ENCODE measurements around the gene MPP3.

MPP3 gene

DNA sequence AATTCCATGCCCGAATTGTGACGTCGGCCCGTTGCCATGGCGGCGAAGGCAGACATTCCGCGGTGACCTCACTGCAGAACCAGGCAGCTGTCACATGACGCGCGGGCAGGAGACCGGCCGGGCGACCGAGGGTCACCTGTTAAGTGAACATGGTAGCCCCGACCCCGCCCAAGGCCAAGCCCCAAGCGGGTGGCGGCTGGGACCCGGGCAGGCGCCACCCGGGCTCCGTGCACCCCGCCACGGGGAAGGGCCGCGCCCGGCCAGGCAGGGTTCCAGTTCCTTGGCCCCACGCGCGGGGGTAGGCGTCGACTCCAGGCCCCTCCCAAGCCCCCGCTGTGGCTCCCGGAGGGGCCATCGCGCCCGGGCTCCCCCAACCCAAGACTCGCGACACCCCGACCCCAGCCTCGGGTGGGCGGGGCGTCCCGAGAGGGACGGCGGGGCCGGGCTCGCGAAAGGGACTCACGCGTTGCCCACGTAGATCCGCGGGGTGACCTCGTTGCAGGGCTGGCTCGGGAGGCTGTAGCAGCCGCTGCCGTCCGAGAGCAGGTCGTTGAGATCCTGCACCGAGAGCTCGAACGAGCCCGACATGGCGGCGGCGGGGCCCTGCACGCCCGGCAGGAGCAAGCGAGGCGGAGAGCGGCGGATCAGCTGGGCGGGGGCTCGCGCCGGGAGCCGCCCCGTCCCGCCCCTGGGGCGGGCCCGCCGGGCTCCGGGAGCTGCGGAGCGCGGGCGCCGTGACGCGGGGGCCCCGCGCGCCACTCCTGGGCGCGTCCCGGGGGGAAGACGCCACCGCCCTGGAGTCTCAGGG is 54.4 kb downstream of the MPP3 start, which contains the start of gene DUSP3:
TSS of gene DUSP3 (minus strand) at position 641 of the 808 bp plus-strand sequence. CDS start at position 588, 53 bp downstream.
- no peaks in the 10 kb centered on the region for H3K4me1 ChIP-seq (ENCODE audit: control insufficient read depth, insufficient read depth, low read length)
- no peaks in the 10 kb centered on the region for H3K9me3 ChIP-seq (ENCODE audit: control insufficient read depth, insufficient read depth, low read depth, low read length)
- POLR2A ChIA-PET = interaction anchor here (0.9 to 1.6 kb wide), 7 partner anchors 9 to 78 kb away, joined by 3 to 9 read pairs (median 5); partner anchors contain the start of gene CD300LG
- CTCF ChIA-PET = interaction anchor here (0.6 to 4.7 kb wide), 4 partner anchors 12 to 385 kb away, joined by 3 to 51 read pairs (median 3); no protein-coding TSS in a partner anchor
- peak within 1 kb of the TSS; percentile 93 for H3K27ac ChIP-seq (ENCODE audit: extremely low read depth, low read depth, low read length)
- peaks cover 16 to 32% of the 10 kb centered on the region in 2 experiments; a peak in 2 of 3 replicates for H3K36me3 ChIP-seq (ENCODE audit: control insufficient read depth in 2 of 2, insufficient read depth in 1 of 2, low read length in 2 of 2)
- peak within 1 kb of the TSS; percentile 85 for H3K4me3 ChIP-seq (ENCODE audit: low read depth, low read length)
- no peak for TF ChIP-seq ZNF518A (tag by site-specific recombination; conservative IDR thresholded peaks at IDR 0.05; ENCODE audit: low read depth)
- TF ChIP-seq ZBTB48 (tag by site-specific recombination; IDR thresholded peaks at IDR 0.05) = no peak
- TF ChIP-seq ZNF529 (tag by site-specific recombination; IDR thresholded peaks at IDR 0.05; ENCODE audit: insufficient replicate concordance) = no peak
- TF ChIP-seq ZNF677 (tag by site-specific recombination; IDR thresholded peaks at IDR 0.05) = no peak
- no peak for TF ChIP-seq EGR2 (tag by site-specific recombination; IDR thresholded peaks at IDR 0.05; ENCODE audit: low read depth)
- TF ChIP-seq, protein P1, sequence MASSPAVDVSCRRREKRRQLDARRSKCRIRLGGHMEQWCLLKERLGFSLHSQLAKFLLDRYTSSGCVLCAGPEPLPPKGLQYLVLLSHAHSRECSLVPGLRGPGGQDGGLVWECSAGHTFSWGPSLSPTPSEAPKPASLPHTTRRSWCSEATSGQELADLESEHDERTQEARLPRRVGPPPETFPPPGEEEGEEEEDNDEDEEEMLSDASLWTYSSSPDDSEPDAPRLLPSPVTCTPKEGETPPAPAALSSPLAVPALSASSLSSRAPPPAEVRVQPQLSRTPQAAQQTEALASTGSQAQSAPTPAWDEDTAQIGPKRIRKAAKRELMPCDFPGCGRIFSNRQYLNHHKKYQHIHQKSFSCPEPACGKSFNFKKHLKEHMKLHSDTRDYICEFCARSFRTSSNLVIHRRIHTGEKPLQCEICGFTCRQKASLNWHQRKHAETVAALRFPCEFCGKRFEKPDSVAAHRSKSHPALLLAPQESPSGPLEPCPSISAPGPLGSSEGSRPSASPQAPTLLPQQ (tag by site-specific recombination; IDR thresholded peaks at IDR 0.05) = no peak; the same call in none of the 2 replicates
- no peak for TF ChIP-seq ZNF610 (tag by site-specific recombination; IDR thresholded peaks at IDR 0.05; ENCODE audit: borderline replicate concordance)
- no peak for TF ChIP-seq ZNF837 (tag by site-specific recombination; IDR thresholded peaks at IDR 0.05)
- no peak for TF ChIP-seq ZNF514 (tag by site-specific recombination; IDR thresholded peaks at IDR 0.05)
- TF ChIP-seq ZNF394 (tag by site-specific recombination; IDR thresholded peaks at IDR 0.05; ENCODE audit: borderline replicate concordance) = no peak
- no peak for TF ChIP-seq ZNF214 (tag by site-specific recombination; IDR thresholded peaks at IDR 0.05; ENCODE audit: borderline replicate concordance)
- TF ChIP-seq ZFP69B (tag by site-specific recombination; IDR thresholded peaks at IDR 0.05) = no peak; the same call in 1 of the 2 replicates
- TF ChIP-seq ZNF664 (tag by site-specific recombination; IDR thresholded peaks at IDR 0.05) = no peak
- no peak for TF ChIP-seq ZNF140 (tag by site-specific recombination; IDR thresholded peaks at IDR 0.05)
- TF ChIP-seq ZNF623 (tag by site-specific recombination; IDR thresholded peaks at IDR 0.05) = no peak
- TF ChIP-seq ZNF571 (tag by site-specific recombination; IDR thresholded peaks at IDR 0.05) = no peak
- TF ChIP-seq ZNF560 (tag by site-specific recombination; IDR thresholded peaks at IDR 0.05; ENCODE audit: borderline replicate concordance) = no peak
- no peak for TF ChIP-seq ZBTB49 (tag by site-specific recombination; IDR thresholded peaks at IDR 0.05; ENCODE audit: low read depth)
- no peak; the same call in 1 of the 2 replicates for TF ChIP-seq YY1 (tag by site-specific recombination; IDR thresholded peaks at IDR 0.05)
- TF ChIP-seq ZBTB7A (tag by site-specific recombination; IDR thresholded peaks at IDR 0.05; ENCODE audit: low read depth) = no peak
- TF ChIP-seq ZNF112 (tag by site-specific recombination; IDR thresholded peaks at IDR 0.05) = no peak
- no peak for TF ChIP-seq ZFP3 (tag by site-specific recombination; IDR thresholded peaks at IDR 0.05; ENCODE audit: low read depth)
- no peak for TF ChIP-seq ZNF473 (tag by site-specific recombination; IDR thresholded peaks at IDR 0.05)
- no peak for TF ChIP-seq ZNF114 (tag by site-specific recombination; IDR thresholded peaks at IDR 0.05)
- no peak for TF ChIP-seq TRIM28 (IDR thresholded peaks at IDR 0.05; ENCODE audit: borderline replicate concordance, low read length)
- no peak for TF ChIP-seq ZNF48 (tag by site-specific recombination; IDR thresholded peaks at IDR 0.05)
- TF ChIP-seq ZNF362 (tag by site-specific recombination; IDR thresholded peaks at IDR 0.05) = no peak
- no peak for TF ChIP-seq ZNF221 (tag by site-specific recombination; IDR thresholded peaks at IDR 0.05; ENCODE audit: borderline replicate concordance)
- no peak for TF ChIP-seq ZNF157 (tag by site-specific recombination; IDR thresholded peaks at IDR 0.05)
